CD4-positive, alpha-beta T cell treated with Interferon gamma for 1 hour (primary cell): ENCODE data around the gene CLDN7.
"Not testable (repeated sequence)": the region's sequence is repeated elsewhere in the genome, so short reads cannot be mapped to it uniquely, and the experiment has no call there.

Source experiments
- DNase-seq: peaks from one replicate; pipeline ENCODE4 v3.0.0-alpha.2; 2020

Gene CLDN7

GRCh38 chr17:7252176-7253043 is 9.9 kb downstream of the CLDN7 start, which contains the start of gene ELP5:
Gene ELP5, plus strand, starts transcription at chr17:7252215. Its CDS starts 336 bp downstream, at chr17:7252551.
- DNase-seq = peak; percentile 90

- DNase-seq = peak; percentile 99
These were observed 10.6 kb downstream of the CLDN7 start, which contains the start of gene CTDNEP1 for GRCh38 chr17:7251661-7252175. Gene CTDNEP1, minus strand, starts transcription at chr17:7251734. Its CDS starts 438 bp downstream, at chr17:7251296.

- peak; percentile 63 for DNase-seq
These were observed 11.3 kb downstream of the CLDN7 start for GRCh38 chr17:7250695-7251627.

DNA sequence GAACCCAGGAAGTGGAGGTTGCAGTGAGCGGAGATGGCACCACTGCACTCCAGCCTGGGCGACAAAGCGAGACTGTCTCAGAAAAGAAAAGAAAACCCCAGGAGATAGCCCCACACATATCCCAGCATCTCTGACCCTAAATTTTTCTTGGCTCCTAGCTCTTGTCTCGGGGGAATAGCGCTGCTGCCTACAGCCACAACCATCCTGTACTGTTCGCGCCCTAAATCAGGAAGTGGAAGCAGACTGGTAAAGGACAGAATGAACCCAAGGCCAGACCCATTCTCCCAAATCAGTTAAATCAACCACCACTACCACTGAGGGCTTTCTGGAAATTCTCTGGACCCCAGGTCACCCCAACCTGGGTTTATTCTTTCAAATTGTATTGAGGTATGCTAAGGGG is 12.4 kb downstream of the CLDN7 start:
- no peak for DNase-seq

DNA sequence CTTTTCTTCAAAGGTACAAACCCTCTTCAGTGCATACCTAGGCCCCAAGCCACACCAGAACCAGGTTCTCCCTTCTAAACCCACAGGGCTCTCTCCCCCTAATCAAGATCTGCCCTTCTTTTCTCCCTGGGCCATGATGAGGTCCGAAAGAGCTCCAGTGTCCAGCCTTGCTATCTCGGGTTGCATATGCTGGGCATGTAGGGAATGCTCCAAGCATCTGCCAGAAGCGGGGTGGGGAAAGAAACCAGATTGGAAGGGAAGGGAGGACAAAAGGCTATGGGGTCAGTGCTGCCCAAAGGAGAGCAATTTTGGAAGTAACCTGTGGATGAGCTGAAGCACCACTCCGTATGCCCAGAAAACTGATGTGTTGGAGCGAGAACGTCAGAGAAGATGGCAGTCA is 13.1 kb downstream of the CLDN7 start:
- DNase-seq = no peak

DNA sequence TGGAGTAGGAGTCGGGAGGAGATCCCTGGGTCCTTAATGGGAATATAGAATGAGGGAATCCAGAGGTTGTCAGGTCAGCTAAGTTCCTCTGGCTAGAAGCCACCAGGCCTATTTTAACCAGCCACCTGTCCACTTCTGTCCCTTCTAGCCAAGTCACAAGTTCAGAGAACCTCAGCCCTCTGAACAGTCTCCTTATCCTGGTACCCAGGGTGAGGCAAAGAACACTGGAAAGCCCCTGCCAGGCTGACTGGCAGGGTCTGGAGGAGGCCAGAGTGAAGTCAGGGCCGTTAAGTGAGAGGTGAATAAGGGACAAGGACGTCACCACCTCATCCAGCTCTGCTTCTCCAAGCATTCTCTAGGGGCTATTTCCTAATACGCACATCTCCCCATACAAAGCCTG is 13.5 kb downstream of the CLDN7 start:
- DNase-seq = no peak

DNA sequence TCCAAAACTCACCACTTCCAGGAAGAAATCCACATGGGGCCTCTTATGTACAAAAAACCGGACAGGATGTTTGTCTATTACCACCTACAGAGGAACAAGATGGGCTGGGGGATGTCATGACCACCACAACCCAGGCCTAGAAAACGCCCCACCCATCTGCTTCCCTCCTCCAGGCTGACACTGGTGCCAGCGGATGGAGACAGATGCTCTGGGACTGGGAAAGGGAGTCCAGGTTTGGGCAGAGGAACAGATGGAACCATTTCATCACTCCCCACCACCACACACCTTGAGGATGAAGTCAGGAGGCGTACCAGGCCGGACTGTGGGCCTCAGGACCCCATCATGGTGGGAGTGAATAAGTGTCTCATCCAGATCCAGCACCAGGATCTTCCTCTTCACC is 15.5 kb downstream of the CLDN7 start:
- DNase-seq = no peak

DNA sequence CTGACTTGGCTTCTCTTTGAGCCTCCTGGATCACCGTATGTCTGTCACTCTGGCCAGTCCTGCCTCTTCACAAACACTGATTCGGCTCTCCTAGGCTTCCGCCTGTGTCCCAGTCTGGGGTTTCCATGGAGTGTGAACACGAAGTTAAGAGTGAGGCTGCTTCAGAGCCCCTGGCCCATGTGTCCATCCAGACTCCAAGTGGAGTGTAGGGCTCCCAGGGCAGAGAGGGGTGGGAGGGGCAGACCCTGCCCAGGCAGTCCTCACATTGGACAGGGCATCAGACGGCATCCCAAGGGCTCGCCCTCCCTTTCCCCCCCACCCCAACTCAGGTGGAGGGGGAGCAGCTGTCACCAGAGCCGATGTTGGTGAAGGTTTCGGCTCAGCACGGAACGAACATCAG is 18.4 kb downstream of the CLDN7 start:
- DNase-seq = not testable (repeated sequence)

GRCh38 chr17:7243453-7243729 is 18.9 kb downstream of the CLDN7 start:
- DNase-seq = no peak

- DNase-seq = peak; percentile 92
These were observed 19.4 kb downstream of the CLDN7 start for GRCh38 chr17:7242717-7243452.

DNA sequence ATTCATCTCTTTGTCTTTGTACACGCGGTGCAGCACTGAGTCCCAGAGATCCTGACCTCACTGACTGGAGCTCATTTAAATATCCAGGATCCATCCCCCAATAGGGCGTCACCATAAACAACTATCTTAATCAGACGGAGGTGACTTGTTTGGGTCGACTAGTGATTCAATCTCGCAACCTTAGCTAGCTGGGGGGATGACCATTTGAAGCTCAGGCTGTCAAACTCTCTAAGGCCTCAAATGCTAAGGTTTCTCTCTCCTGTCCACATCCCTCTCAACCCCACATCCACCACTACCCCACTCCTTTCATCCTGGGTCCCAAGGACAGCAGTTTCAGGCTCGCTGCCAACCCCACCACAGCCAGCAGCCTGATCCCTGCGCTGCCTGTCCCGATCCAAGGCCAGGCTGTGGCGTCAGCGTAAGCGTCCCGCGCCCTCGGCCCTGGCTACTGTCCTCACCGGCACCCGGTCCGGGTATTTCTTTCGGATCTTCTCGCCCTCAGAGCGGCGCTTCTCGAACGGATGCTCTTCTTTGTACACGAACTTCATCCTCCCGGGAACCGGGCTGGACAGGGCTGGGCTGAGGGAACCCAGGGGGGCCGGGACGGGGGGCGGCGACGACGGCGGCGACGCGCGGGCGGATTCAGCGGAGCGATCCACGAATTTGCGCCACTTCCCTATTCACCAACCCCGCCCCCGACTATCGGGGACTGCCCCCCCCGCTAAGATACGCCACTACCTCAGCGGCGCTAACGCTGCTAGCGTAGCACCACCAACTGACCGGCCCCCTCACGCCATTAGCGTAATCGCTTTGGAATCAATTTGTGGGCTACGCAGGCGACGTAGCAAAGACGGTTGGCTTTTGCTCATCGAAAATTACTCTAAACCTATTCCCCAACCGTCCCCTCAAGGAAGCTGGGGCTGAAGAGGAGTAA is 20.2 kb downstream of the CLDN7 start, which contains the start of gene GABARAP:
GABARAP (minus strand) TSS at position 667 of the 934 bp plus-strand sequence; CDS start at position 548, 119 bp downstream.
- peak; percentile 88 for DNase-seq

DNA sequence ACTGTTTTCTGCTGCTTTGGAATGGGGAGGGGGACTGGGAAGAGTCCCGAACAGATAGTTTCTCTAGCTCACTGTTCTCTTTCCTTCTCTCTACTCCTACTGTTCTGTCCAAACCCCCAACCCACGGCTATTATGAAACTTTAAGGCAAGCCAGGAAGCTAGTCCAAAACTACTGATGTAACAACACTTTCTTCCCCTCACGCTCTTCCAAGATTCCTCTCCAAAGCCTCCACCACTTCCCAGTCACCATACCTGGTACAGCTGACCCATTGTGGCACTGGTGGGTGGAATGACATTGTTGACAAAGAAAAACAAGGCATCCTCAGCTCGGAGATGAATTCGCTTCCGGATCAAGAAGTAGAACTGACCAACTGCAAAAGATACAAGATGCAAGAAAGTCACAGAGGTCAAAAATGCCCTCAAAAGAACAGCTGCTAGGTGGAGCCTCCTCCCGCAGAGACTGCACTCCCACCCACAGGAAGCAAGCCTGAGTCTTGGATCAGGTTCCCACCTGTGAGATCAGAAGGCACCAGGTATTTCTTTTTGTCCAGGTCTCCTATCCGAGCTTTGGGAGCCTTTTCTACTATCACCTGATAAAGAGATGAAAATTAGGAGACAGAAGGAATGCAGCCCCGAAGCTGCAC is 21.1 kb downstream of the CLDN7 start:
- DNase-seq = no peak

GRCh38 chr17:7240375-7240774 is 21.9 kb downstream of the CLDN7 start:
- no peak for DNase-seq

GRCh38 chr17:7239091-7240027 is 22.9 kb downstream of the CLDN7 start, which contains the start of gene PHF23:
Gene PHF23, minus strand, starts transcription at chr17:7239457. Its CDS starts 178 bp downstream, at chr17:7239279.
- DNase-seq = peak; percentile 99

- DNase-seq = peak; percentile 62
These were observed 23.7 kb downstream of the CLDN7 start for GRCh38 chr17:7238420-7239090.

DNA sequence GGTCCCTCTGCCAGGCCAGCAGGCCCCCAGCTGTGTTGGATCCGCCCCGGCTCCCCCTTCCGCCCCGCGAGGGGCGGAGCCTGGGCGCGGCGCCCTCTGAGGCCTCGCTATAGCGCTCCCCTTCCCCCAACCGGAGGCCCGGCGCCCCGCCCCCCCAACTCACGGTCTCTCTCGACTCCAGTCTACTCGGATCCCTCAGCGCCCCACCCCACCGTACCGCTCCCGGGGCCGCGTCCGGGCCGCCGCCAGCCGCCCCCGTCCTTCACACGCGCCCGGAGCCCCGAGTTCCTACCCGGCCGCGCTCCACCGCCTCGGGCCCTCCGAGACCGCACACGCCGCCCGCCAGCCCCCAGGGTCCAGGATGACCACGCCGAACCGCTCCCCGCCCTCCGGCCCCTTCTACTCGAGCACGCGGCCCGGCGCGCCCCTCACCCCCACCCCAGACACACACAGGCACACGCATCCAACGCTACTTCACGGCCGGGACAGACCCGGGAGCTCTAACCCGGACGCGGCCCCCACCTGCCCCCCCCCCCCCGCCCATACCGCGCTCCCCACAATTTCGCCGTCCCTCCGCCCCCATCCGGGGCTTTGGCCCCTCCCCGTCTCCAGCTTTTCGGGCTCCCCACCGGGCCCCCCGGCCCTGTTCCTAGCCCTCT is 24.4 kb downstream of the CLDN7 start:
- peak; percentile 85 for DNase-seq

DNA sequence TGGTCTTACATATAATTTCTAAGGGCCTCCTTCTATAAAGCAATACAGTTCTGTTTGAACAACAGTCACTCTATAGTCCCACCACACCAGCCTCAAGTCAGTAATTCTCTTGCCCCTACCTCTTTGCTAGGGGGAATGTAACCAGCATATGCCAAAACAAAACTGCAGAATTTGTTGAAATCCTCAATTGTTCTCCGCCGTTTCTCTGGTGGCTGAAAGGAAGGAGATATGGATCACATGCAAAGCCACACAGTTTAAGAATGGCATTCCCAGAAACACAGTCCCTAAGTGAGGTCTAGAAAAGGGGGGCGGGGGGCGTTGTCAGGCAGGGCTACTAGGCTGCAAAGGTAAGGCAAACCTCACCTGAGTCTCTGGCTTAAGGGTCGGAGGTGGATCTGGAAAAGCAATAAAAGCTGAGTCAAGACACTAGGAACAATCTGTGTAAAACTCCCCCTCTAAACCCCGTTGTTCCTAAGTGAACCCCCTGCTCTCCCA is 25.0 kb downstream of the CLDN7 start:
- no peak for DNase-seq

- DNase-seq = no peak
These were observed 25.5 kb downstream of the CLDN7 start for GRCh38 chr17:7236808-7237207.
